ENCODE data around the gene TRAF6.

DNA sequence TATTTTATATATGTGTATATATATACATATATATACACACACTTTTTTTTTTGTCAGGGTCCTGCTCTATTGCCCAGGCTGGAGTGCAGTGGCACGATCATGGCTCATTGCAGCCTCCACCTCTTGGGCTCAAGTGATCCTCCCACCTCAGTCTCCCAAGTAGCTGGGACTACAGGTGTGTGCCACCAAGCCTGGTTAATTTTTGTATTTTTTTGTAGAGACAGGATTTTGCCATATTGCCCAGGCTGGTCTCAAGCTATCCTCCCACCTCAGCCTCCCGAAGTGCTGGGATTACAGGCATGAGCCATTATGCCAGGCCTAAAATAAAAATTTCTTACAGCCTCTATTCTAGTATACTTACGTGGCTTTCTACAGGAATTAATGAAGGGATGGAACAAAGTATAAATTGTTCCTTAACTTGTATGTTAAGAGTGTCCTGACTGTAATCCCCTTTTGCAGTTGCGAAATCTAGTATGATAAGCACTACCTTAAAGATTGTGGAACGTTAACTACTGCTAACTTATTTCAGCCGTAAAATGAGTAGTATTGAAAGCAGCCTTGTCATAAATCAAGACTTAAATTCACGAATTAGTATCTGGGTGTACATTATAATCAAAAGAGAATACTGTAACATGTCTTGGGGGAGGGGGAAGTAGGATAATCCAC lies 2.1 kb downstream of the TRAF6 start:
- TF ChIP-seq, protein P1, sequence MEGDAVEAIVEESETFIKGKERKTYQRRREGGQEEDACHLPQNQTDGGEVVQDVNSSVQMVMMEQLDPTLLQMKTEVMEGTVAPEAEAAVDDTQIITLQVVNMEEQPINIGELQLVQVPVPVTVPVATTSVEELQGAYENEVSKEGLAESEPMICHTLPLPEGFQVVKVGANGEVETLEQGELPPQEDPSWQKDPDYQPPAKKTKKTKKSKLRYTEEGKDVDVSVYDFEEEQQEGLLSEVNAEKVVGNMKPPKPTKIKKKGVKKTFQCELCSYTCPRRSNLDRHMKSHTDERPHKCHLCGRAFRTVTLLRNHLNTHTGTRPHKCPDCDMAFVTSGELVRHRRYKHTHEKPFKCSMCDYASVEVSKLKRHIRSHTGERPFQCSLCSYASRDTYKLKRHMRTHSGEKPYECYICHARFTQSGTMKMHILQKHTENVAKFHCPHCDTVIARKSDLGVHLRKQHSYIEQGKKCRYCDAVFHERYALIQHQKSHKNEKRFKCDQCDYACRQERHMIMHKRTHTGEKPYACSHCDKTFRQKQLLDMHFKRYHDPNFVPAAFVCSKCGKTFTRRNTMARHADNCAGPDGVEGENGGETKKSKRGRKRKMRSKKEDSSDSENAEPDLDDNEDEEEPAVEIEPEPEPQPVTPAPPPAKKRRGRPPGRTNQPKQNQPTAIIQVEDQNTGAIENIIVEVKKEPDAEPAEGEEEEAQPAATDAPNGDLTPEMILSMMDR (IDR thresholded peaks at IDR 0.05), result no peak
- no peak for TF ChIP-seq POLR2A (IDR thresholded peaks at IDR 0.05)
